Mesendoderm (in vitro differentiated cells): ENCODE measurements around the gene IQCN.

Source experiments
- DNase-seq: peaks from one replicate; pipeline ENCODE4 v3.0.0; 2013
- H2AK5ac ChIP-seq: 2 replicates; pipeline ENCODE4 v1.6.1; 2013; ENCODE audit warnings: low read length, inconsistent platforms
- H2BK120ac ChIP-seq: 2 replicates; pipeline ENCODE4 v1.6.1; 2013; ENCODE audit warnings: low read depth, mild to moderate bottlenecking, low read length, moderate library complexity, mixed read lengths
- H2BK15ac ChIP-seq: replicated peaks from 2 replicates; pipeline ENCODE4 v1.6.1; 2013; ENCODE audit warnings: low read depth, mild to moderate bottlenecking, moderate library complexity
- H2BK5ac ChIP-seq: 2 replicates; pipeline ENCODE4 v1.6.1; 2013; ENCODE audit warnings: low read length, inconsistent platforms
- H3K18ac ChIP-seq: 2 replicates; pipeline ENCODE4 v1.6.1; 2013; ENCODE audit warnings: mild to moderate bottlenecking, low read length, mixed read lengths
- H3K23ac ChIP-seq: one replicate; pipeline ENCODE4 v1.6.1; 2013; ENCODE audit warnings: low read length
- H3K27ac ChIP-seq: 2 replicates; pipeline ENCODE4 v1.5.1; 2013; ENCODE audit warnings: low read depth, mild to moderate bottlenecking, inconsistent platforms, low read length, moderate library complexity
- H3K27me3 ChIP-seq: 2 replicates; pipeline ENCODE4 v1.6.1; 2013; ENCODE audit warnings: low read length, control low read depth, mild to moderate bottlenecking, inconsistent platforms; ENCODE audit not compliant: insufficient read depth, poor library complexity
- H3K36me3 ChIP-seq: 2 replicates; pipeline ENCODE4 v1.6.1; 2013; ENCODE audit warnings: low read length, inconsistent platforms; ENCODE audit not compliant: control insufficient read depth, insufficient read depth
- H3K4ac ChIP-seq: one replicate; pipeline ENCODE4 v1.6.1; 2013; ENCODE audit warnings: low read depth, mild to moderate bottlenecking, low read length, moderate library complexity
- H3K4me1 ChIP-seq: 2 replicates; pipeline ENCODE4 v1.6.1; 2013; ENCODE audit warnings: low read depth, low read length, inconsistent platforms; ENCODE audit not compliant: control insufficient read depth
- H3K4me2 ChIP-seq: 2 replicates; pipeline ENCODE4 v1.6.1; 2013; ENCODE audit warnings: low read length
- H3K4me3 ChIP-seq: 2 replicates; pipeline ENCODE4 v1.5.1; 2013; ENCODE audit warnings: mild to moderate bottlenecking, low read length
- H3K56ac ChIP-seq: one replicate; pipeline ENCODE4 v1.6.1; 2013; ENCODE audit warnings: low read length
- H3K79me1 ChIP-seq: 2 replicates; pipeline ENCODE4 v1.6.1; 2013; ENCODE audit warnings: low read length, inconsistent platforms
- H3K79me2 ChIP-seq: 2 replicates; pipeline ENCODE4 v1.6.1; 2013; ENCODE audit warnings: mild to moderate bottlenecking, low read length; ENCODE audit not compliant: control insufficient read depth, insufficient read depth
- H3K9ac ChIP-seq: 2 replicates; pipeline ENCODE4 v1.6.1; 2013; ENCODE audit warnings: low read length, inconsistent platforms
- H4K5ac ChIP-seq: one replicate; pipeline ENCODE4 v1.6.1; 2013; ENCODE audit warnings: low read length
- H4K8ac ChIP-seq: one replicate; pipeline ENCODE4 v1.6.1; 2013; ENCODE audit warnings: low read depth, mild to moderate bottlenecking, control low read depth, low read length, moderate library complexity
- WGBS: extraction: QIAGEN DNeasy Blood & Tissue Kit; methylation state at CpG from one replicate; pipeline ENCODE4 v1.1.7; 2013; ENCODE audit warnings: low lambda C conversion rate, missing lambda C conversion rate; ENCODE audit not compliant: insufficient coverage; ENCODE audit errors: extremely low coverage; 5-methylcytosine and 5-hydroxymethylcytosine counted together

Gene IQCN

GRCh38 chr19:18233224-18233825 lies 40.9 kb downstream of the IQCN start:
- Histone ChIP-seq H3K4me2 (peak overlapping the region; percentile 54), H2BK5ac (no peak overlapping the region), H3K36me3 (no peaks in the 10 kb centered on the region), H3K4ac (no peak overlapping the region), H4K8ac (no peak overlapping the region), H2BK120ac (no peak overlapping the region), H3K4me3 (no peak overlapping the region), H2AK5ac (no peak overlapping the region), H3K27ac (no peak overlapping the region), H3K23ac (no peak overlapping the region), H4K5ac (no peak overlapping the region), H3K79me2 (no peaks in the 10 kb centered on the region), H3K27me3 (no peaks in the 10 kb centered on the region), H3K9ac (no peak overlapping the region), H2BK15ac (no peak overlapping the region), H3K79me1 (no peaks in the 10 kb centered on the region), H3K56ac (no peak overlapping the region), H3K18ac (no peak overlapping the region), H3K4me1 (peaks cover 6% of the 10 kb centered on the region)
- DNase-seq: no peak
- no CpG with 5 or more reads among the region's 37 CpGs for WGBS

- no CpG with 5 or more reads among the region's 46 CpGs for WGBS
- no peak overlapping the region for H3K4me3 ChIP-seq
- H3K79me1 ChIP-seq: no peaks in the 10 kb centered on the region
- H4K5ac ChIP-seq: no peak overlapping the region
- no peaks in the 10 kb centered on the region for H3K79me2 ChIP-seq
- no peak overlapping the region for H3K23ac ChIP-seq
- peaks cover 6% of the 10 kb centered on the region for H3K4me1 ChIP-seq
- no peak overlapping the region for H3K4ac ChIP-seq
- no peak overlapping the region for H3K18ac ChIP-seq
- H2BK120ac ChIP-seq: no peak overlapping the region
- no peaks in the 10 kb centered on the region for H3K36me3 ChIP-seq
- H2AK5ac ChIP-seq: no peak overlapping the region
- peak overlapping the region; percentile 83 for H3K56ac ChIP-seq
- no peak overlapping the region for H2BK15ac ChIP-seq
- peak overlapping the region; percentile 65 for H3K9ac ChIP-seq
- H3K27ac ChIP-seq: peak overlapping the region; percentile 27
- H2BK5ac ChIP-seq: no peak overlapping the region
- H3K27me3 ChIP-seq: no peaks in the 10 kb centered on the region
- peak; percentile 94 for DNase-seq
- H4K8ac ChIP-seq: no peak overlapping the region
- H3K4me2 ChIP-seq: peak overlapping the region; percentile 58
Measured at GRCh38 chr19:18232540-18233223, 41.6 kb downstream of the IQCN start.

GRCh38 chr19:18231775-18232174 lies 42.5 kb downstream of the IQCN start:
- H3K27me3 ChIP-seq: no peaks in the 10 kb centered on the region
- peaks cover 6% of the 10 kb centered on the region for H3K4me1 ChIP-seq
- H3K9ac ChIP-seq: no peak overlapping the region
- no peak overlapping the region for H4K5ac ChIP-seq
- no peak overlapping the region for H3K4me2 ChIP-seq
- no peak overlapping the region for H3K4me3 ChIP-seq
- no peak overlapping the region for H2BK15ac ChIP-seq
- no peak for DNase-seq
- H3K79me2 ChIP-seq: no peaks in the 10 kb centered on the region
- no peak overlapping the region for H3K4ac ChIP-seq
- H2BK5ac ChIP-seq: no peak overlapping the region
- no peak overlapping the region for H3K27ac ChIP-seq
- no peak overlapping the region for H3K18ac ChIP-seq
- H4K8ac ChIP-seq: no peak overlapping the region
- H3K56ac ChIP-seq: no peak overlapping the region
- no peak overlapping the region for H3K23ac ChIP-seq
- H2BK120ac ChIP-seq: no peak overlapping the region
- no peaks in the 10 kb centered on the region for H3K79me1 ChIP-seq
- no peak overlapping the region for H2AK5ac ChIP-seq
- no CpG with 5 or more reads among the region's 4 CpGs for WGBS
- H3K36me3 ChIP-seq: no peaks in the 10 kb centered on the region

- Histone ChIP-seq H2BK15ac (no peak overlapping the region), H3K4me3 (no peak overlapping the region), H3K27me3 (no peaks in the 10 kb centered on the region), H3K56ac (peak overlapping the region; percentile 59), H3K27ac (no peak overlapping the region), H3K4me1 (peaks cover 6% of the 10 kb centered on the region), H3K36me3 (no peaks in the 10 kb centered on the region), H3K4ac (no peak overlapping the region), H3K4me2 (no peak overlapping the region), H3K79me1 (no peaks in the 10 kb centered on the region), H3K23ac (no peak overlapping the region), H2AK5ac (no peak overlapping the region), H4K8ac (no peak overlapping the region), H3K18ac (no peak overlapping the region), H4K5ac (no peak overlapping the region), H3K79me2 (no peaks in the 10 kb centered on the region), H2BK5ac (no peak overlapping the region), H3K9ac (no peak overlapping the region), H2BK120ac (no peak overlapping the region)
- WGBS: no CpG with 5 or more reads among the region's 18 CpGs
- no peak for DNase-seq
Measured at GRCh38 chr19:18230941-18231734, 43.1 kb downstream of the IQCN start.

- Histone ChIP-seq H2BK5ac (no peak overlapping the region), H3K18ac (no peak overlapping the region), H3K56ac (no peak overlapping the region)
Measured at GRCh38 chr19:18229915-18230314, 44.3 kb downstream of the IQCN start.

More at GRCh38 chr19:18229915-18230314, 44.3 kb downstream of the IQCN start:
- Histone ChIP-seq H2AK5ac (no peak overlapping the region), H3K23ac (no peak overlapping the region), H4K8ac (no peak overlapping the region), H2BK15ac (no peak overlapping the region), H3K4me1 (peaks cover 6% of the 10 kb centered on the region), H3K4ac (no peak overlapping the region), H3K79me2 (no peaks in the 10 kb centered on the region), H3K9ac (no peak overlapping the region), H3K36me3 (no peaks in the 10 kb centered on the region), H3K79me1 (no peaks in the 10 kb centered on the region), H3K27me3 (peaks cover 6% of the 10 kb centered on the region), H3K4me3 (no peak overlapping the region), H4K5ac (no peak overlapping the region), H3K27ac (no peak overlapping the region), H2BK120ac (no peak overlapping the region), H3K4me2 (no peak overlapping the region)
- WGBS: no CpG with 5 or more reads among the region's 4 CpGs
- DNase-seq: no peak
